Hematopoietic multipotent progenitor cell (in vitro differentiated cells): ENCODE measurements around the gene ART3. TPM values are rescaled to one million over a fixed set of nuclear protein-coding genes. Genes with fewer than 3 reads are reported as not detected.

Experiments
- DNase-seq, 3 donors: peaks; one replicate each; pipeline ENCODE4 v3.0.0-alpha.2; 2011 to 2015; ENCODE audit warnings: low read depth in 2 of 3, low spot score in 2 of 3
- total RNA-seq: library from RNA; depleted of rRNA; stranded (reverse); fragments of >200 nt; gene quantifications from one replicate; pipeline ENCODE4 v1.2.3, GENCODE V29; 2012

Gene ART3
- total RNA-seq, 1 donor, result not detected

DNA sequence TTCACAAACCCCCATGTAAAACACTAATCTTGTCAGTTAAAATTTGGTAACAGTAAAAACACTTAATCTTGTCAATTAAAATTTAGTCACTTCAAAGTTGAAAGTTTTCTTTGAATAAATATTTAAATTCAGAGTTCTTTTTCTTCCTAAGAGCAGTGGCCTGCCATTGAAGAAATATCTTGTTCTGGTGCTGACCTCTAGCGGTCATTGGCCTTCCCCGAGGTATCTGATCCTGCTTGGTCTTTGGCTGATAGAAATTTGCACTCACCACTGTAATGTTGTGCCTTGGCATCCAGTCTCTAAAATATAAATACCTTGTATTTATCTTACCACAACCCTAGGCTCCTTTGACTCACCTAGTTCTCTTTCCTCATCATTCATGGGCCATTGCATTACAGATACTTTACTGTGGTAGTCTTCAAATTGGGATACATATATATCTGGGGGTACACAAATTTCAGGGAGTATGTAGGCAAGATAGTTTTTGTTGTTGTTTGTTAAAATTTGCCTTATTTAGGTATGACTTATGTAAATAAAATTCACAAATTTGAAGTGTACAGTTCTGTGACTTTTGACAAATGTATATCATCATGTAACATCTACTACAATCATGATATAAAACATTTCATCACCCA lies 6.7 kb upstream of the ART3 start:
- peak; percentile 47 to 89 (median 70) for DNase-seq

DNA sequence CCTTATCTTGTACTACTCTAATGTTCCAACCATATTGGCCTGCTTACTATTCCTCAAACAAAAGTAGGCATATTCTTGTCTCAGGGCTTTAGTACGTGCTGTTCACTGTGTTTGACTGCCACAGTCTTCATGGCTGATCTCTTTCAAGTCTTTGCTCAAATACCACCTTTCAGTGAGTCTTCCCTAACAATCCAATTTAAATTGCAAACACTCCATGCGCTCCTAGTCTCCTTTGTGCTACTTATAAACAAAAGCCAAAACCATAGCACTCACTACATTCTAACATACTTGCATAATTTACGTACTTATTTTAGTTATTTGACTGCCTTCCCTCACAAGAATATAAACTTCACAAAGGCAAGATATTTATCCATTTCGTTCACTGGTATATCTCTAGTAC lies 1.7 kb upstream of the ART3 start:
- DNase-seq, result no peak

DNA sequence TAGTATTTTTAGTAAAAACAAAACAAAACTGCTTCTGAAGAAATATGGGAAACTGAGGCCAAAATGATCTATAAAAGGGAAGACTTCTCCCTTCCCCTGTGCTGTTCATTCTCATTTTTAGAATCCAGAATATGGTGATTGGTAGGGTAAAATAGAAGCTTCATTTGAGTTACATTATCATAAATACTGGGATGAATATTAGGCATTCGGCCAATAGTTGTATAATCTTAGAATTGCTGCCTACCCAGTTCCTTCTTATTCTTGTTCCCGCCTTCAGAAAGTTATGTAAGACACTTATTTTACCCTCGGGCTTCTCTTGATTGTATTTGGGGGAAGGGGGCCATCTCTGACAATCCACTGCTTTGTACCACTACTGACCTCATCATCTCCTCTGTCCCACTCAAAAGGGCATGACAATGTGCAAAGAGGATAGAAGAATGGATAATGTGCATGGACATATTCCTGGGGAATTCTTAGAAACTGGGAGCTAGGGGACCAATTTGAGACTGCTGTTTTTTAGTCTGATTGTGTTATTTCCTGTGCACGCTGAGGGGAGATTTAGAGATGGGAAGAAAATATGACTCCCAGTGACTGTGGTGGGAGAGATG lies 588 bp downstream of the ART3 start:
- no peak for DNase-seq

DNA sequence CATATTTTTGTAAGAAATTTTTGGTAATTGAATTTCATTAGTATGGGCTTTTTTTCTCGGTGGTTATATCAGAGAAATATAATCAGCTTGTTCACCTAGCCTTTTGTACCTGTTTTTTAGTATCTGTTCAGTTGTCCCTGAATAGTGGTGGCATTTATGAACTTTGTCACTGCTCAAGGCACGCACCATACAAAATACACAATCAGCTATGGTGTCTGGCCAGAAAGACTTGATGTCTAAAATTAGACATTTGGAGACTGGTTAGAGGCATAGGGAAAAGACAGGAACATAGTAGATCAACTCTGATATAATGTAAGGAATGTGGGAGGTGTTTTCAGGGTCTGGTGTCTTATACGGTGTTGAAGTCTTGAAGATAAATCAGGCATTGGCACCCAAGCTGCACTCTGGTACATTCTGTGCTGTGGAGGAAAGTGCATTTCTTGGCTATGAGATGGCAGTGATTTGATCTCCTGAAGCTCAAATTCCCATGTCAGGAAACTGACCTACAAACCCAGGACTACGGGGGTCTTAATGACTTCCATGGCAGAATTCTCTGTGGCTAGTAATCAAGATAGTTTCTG lies 3.6 kb downstream of the ART3 start:
- DNase-seq, result no peak

DNA sequence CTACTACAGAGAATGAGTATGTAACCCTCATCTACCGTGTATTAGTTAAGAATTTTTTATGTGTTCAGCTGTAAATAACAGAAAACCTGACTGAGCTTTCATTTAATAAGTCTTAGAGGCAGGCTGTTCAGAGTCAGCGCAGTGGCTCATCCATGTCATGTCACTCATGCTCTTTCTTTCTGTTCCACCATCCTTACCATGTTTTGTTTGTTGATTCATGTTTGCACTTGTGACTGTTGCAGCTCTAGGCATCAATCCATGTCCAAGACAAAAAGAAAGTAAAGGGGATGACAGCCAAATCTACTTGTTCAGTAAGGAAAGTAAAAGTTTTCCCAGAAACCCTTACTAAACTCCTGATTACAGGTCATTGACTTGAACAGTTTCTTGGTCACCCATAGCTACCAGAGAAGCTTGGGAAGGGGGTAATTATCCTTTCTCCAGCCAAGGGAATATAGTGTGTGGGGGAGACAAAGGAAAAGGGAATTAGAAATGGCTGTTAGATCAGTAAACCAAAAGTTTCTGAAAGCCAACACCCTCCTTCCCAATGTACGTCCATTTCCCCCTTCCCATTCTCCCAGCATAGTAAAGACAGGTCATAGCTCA lies 9.0 kb downstream of the ART3 start:
- DNase-seq, result no peak

DNA sequence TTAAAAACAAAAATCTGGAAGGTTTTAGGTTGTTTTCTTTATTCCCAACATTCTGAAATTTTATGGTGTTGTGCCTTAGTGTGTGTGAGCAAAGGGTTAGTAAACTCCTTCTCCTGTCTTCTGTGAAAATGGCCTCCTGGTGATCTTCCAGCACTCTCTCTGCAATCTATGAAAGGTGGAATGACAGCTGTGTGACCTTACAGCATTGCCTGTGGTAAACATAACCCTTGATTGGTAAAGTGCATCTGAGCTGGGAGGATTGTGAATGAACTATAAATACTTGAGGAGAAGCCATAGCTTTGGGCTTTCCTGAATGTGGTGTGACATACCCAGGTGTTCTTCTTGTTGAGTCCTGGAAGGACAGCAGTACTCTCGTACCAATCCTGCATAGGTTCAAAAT lies 10.0 kb downstream of the ART3 start:
- DNase-seq, result no peak

DNA sequence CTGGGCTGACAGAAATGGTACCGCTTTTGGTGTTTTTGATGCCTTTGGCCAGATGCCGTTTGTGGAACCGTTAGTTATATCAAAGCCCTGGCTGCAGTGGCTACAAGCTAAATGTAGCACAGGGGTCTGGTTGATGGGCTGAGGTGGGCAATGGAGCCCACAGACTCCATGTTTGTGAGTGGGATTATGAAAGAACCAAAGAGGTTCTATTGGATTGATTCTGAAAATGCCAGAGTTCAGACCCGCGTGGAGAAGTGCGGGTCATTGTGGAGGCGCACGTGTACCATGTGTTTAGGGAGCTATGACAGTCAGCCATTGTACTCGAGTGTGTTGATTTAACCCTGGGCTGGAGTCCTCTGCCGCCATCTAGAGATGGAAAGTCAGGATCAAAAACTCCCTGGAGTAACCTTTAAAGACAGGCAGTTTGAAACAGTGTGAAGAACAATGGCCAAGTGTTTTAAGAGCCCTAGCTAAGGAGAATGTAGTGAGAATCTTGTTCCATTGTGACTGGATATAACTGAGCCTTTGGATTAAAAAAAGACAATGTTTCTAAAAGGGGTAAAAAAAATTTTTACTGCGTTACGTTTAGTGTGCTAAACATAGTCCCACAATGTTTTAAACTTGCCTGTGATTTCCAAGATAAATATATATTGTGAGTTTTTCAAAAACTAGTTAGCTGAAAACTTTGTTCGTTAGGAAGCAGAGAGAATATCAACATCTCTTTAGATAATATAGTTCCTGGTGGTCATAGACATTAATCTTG lies 12.7 kb downstream of the ART3 start:
- DNase-seq, result peak in 2 of 3 donors; percentile 41 to 61

DNA sequence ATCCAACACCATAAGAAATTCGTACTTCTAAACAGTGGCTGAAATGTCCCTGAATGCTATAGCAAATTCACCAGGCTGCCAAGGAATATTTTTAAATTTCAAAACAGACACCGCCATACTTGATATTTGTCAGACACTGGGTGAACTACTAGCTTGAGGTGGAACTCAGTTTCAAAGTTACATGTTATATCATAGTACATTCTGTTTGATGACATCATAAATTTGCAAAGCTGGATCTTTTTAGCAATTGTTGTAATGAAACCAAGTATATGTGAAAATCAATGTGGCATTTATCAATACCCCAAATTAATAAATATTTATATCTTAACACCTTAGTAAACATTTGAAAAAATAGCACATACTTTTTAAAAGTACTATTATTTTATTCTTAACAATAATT lies 14.2 kb downstream of the ART3 start:
- DNase-seq, result no peak

DNA sequence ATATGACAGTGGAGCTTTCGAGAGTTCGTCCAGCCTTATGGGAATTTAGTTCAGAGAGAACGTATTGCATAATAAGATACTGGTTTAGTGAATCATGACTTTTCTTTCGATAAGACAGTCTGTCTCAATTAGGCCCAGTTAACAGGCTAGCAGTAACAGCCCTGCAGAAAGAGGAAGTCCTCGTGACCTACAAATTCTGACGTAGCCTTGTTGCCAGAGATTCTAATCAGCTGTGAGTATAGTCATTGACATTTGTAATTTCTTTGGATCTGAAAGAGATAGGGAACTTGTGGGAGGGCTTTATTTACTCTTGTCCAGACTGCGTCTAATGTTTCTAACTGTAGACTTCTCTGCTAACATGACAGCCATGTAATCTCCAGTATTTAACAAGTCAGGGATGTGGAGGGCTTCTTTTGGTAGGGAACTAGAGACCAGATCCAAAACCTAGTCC lies 15.8 kb downstream of the ART3 start:
- peak in 2 of 3 donors; percentile 86 to 95 for DNase-seq

DNA sequence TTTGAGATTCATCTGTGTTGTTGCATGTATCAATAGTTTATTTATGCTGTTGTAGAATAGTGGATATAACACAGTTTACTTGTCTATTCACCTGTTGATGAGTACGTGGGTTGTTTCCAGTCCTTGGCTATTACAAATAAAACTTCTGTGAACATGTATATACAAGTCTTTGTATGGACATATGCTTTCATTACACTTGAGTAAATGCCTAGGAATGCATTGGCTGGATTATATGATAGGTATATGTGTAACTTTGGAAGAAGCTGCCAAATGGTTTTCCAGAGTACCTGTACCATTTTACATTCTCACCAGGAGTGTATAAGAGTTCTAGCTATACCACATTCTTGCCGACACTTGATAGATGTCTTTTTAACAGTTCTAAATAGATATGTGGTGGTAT lies 16.5 kb downstream of the ART3 start:
- no peak for DNase-seq

DNA sequence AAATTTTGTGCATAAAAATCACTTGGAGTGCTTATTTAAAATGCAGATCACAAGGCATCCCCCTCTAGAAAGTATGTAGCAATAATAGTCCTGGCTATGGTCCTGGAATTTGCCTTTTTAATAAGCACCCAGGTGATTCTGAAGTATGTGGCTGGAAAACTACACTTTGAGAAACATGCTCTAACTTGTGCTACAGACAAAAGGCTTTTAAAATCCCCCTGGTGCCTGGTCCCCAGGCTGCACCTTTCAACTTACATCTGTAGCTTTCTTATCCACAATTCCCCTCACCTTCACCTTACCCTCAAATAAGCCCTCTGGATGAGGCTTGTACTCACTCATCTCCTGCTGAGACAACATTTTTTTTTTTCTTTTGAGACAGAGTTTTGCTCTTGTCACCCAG lies 21.1 kb downstream of the ART3 start:
- no peak for DNase-seq

DNA sequence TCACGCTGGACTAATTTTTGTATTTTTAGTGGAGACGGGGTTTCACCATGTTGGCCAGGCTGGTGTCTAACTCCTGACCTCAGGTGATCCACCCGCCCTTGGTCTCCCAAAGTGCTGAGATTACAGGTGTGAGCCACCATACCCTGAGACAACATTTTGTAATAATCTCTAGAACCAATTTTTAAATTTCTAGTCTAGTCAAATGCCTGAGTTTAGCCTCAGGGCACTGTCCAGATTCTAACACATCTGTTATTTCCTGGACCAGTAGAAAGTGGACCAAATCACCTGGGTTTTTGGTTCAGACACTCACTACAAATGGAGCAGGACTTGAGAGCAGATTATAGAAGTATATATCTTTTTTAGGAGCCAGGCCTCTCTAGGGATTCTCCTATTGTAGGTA lies 21.6 kb downstream of the ART3 start:
- no peak for DNase-seq

DNA sequence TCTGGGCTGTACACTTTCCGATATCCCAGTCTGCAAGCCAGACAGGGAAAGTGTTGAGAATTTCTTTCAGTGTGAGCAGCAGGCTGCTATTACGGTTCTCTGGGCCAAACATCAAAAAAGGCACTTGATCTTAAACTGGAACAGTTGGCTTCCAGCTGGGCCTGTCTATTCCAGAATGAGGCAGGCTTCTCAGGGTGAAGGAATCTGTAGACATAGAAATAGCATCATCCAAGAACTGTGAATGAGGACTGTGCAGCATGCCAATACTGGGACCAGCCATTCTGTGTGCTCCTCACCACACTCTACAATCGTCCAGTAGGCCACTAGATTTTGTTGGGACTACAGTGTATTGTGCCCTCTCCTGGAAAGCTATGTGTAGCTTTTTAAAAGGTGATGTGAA lies 31.1 kb downstream of the ART3 start:
- DNase-seq, result no peak

DNA sequence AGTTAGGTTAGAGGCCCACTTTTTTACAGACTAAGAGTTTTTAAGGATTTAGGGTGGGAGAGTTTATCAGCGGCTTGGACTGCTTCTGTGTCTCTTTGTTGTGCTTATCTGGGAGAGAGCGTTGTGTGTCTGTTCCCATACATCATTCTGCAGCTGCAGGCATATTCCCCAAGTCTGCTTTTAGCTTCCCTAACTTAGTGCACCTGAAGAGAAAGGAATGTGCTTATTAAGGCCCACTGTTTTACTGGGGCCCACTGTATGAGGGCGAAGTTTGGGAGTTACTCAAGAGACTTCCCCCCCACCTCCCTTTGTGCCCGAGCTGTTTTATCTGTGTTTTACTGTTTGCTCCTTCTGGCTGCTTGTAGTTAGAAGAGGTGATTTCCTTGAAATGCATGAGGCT lies 31.9 kb downstream of the ART3 start:
- DNase-seq, result no peak

DNA sequence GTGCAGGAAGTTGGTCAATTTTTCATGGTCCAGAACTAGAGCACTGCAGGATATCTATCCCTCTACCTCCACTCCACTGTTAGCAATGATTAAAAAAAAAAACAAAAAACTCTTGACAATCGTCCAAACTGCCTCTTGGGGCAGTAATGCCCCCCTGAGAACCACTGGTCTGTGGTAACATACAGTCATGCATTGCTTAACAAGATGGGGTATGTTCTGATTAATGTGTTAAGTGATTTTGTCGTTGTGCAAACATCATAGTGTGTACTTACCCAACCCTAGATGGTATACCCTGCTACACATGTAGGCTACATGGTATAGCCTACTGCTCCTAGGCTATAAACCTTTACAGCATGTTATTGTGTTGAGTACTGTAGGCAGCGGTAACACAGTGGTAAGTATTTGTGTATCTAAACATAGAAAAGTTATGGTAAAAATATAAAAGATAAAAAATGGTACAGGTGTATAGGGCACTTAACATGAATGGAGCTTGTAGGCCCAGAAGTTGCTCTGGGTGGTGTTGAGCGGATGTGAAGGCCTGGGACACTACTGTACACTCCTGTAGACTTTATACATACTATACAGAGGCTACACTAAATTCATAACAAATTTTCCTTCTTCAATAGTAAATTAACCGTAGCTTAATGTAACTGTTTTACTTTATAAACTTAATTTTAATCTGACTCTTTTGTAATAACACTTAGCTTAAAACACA lies 34.1 kb downstream of the ART3 start:
- DNase-seq, result peak in 2 of 3 donors; percentile 14 to 35

DNA sequence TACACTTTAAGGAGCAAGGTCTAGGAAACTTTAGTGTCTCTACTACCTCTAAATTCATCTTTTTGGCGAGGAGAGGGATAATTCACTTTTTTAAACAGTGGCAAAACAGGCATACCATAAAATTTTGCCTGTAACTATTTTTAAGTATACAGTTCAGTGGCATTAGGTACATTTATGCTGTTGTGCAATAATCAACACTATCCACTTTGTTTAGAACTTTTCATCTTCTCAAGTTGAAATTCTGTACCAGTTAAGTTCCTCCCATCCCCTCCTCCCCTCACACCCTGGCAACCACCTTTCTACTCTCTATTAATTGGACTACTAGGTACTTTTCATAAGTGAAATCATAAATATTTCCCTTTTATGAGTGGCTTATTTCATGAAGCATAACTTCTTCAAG lies 42.3 kb downstream of the ART3 start:
- DNase-seq, result no peak

DNA sequence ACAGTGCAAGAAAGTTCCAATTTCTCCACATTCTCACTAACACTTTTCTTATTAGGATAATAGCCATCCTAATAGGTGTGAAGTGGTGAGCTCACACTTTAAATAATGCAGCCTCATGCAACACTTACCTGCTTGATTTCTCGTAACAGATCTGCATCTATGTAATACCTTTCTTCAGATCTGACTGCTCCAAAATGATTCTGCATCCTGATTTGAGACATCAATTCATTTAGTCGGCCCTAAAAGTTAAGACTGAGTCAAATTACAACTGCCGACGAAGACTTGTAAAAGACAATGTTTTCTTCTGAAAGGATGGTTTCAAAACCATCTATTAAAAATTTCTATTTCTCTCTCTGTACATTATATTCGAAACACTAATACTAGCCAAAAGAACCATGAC lies 43.0 kb downstream of the ART3 start:
- no peak for DNase-seq

DNA sequence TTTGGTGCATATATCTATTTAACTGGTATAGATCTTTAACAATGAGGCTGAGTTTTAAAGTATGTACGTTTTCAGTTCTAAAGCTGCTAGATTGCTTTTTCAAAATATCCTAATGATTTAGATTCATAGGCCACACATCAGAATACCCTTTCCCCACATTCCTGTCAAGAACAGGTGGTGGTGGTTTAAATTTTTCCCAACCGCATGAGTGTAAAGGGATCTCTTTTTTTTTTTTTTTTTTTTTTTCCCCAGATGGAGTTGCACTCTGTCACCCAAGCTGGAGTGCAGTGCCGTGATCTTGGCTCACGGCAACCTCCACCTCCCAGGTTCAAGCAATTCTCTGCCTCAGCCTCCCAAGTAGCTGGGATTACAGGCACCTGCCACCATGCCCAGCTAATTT lies 45.7 kb downstream of the ART3 start:
- no peak for DNase-seq

DNA sequence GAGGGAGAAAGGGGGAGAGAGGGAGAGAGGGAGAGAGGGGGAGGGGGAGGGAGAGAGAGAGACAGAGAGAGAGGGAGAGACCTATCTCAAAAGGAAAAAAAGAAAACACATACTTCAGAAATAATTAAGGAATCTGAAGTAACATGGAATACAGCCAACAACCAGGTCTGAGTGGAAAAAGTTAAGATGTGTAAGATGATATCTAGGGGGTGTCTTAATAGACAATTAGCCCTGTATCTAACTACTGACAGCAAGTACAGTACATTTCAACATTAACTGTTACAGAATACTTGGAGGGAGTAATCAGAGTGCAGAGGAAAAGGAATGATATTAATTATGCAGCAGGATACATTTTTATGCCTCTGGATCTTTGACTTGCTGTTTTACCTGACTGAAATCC lies 51.3 kb downstream of the ART3 start:
- DNase-seq, result no peak

DNA sequence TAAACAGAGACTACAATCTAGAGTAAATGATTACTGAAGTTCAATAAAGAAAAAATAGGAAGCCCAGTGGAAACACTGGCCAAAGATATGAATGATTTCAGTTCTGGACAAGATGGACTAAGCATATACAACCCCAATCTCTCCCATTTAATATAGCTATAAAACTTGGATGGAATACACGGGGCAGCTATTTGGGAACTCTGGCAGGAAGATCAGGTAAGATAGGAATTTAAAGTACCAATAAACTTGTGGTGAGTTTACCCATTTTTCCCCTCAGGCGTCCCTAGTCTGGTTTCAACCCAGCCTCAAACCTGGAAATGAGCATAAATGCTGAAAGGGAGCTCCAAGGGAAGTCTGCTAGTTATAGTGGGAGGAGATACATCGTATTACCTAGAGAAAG lies 53.2 kb downstream of the ART3 start:
- DNase-seq, result no peak

DNA sequence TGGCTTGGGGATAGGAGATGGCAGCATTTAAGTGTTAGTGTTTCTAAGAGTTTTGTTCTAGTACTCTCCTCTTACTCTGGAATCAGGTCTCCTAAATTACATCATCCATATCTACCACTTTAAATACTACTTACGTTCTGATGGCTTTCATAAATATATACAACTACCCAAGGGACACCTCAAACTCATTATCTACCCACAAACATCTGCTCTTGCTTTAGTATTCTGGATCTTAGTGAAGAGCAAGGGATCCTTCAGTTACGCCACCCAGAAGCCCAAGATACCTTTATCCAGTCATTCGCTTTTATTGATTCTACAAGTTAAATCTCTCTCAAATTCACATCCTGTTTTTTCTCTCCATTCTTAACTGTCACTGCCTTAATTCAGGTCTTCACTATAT lies 66.7 kb downstream of the ART3 start:
- DNase-seq, result no peak
